Spleen (tissue), 11 donors: ENCODE results near the gene CAMK1D. TPM values are rescaled to one million over a fixed set of nuclear protein-coding genes. Genes with fewer than 3 reads are reported as not detected.
A peak's percentile ranks its signal among the peaks of the same experiment; 100 is the strongest.
"Not testable (repeated sequence)": the region's sequence is repeated elsewhere in the genome, so short reads cannot be mapped to it uniquely, and the experiment has no call there.

Experiments used
- DNase-seq: peaks from one replicate; pipeline ENCODE4 v3.0.0-alpha.2; 2020
- H3K27ac ChIP-seq, 8 donors: fragments of 200-600 bp; sonication (generic) in 7 of 8; 1 replicate in 4 of 8; 2 replicates in 4 of 8; pipeline versions ENCODE4 v1.5.0 to v1.8.0; 2016 to 2021; ENCODE audit warnings: inconsistent platforms in 4 of 8, mild to moderate bottlenecking in 4 of 8, moderate library complexity in 1 of 8
- H3K27me3 ChIP-seq, 7 donors: fragments of 200-600 bp; sonication (generic) in 6 of 7; replicated peaks in 1 of 7; 1 replicate in 4 of 7; 2 replicates in 3 of 7; pipeline versions ENCODE4 v1.5.0 to v1.8.0; 2016 to 2021; ENCODE audit warnings: inconsistent platforms in 3 of 7, mild to moderate bottlenecking in 1 of 7
- H3K36me3 ChIP-seq, 6 donors: fragments of 200-600 bp; sonication (generic) in 5 of 6; 1 replicate in 4 of 6; 2 replicates in 2 of 6; pipeline versions ENCODE4 v1.5.0 to v1.8.0; 2016 to 2021; ENCODE audit warnings: inconsistent platforms in 2 of 6
- H3K4me1 ChIP-seq, 6 donors: fragments of 200-600 bp; sonication (generic) in 5 of 6; 1 replicate in 3 of 6; 2 replicates in 3 of 6; pipeline versions ENCODE4 v1.5.0 to v1.8.0; 2016 to 2021; ENCODE audit warnings: inconsistent platforms in 3 of 6
- H3K4me3 ChIP-seq, 8 donors: fragments of 200-600 bp; sonication (generic) in 7 of 8; 1 replicate in 4 of 8; 2 replicates in 4 of 8; pipeline versions ENCODE4 v1.5.0 to v1.8.0; 2016 to 2021; ENCODE audit warnings: inconsistent platforms in 4 of 8, mild to moderate bottlenecking in 4 of 8, moderate library complexity in 2 of 8
- H3K9me3 ChIP-seq, 8 donors: fragments of 200-600 bp; sonication (generic) in 7 of 8; 1 replicate in 4 of 8; 2 replicates in 4 of 8; pipeline versions ENCODE4 v1.5.0 to v1.8.0; 2016 to 2021; ENCODE audit warnings: inconsistent platforms in 4 of 8
- CTCF ChIP-seq, 11 experiments: fragments of 200-600 bp in 7 of 11; fragments of 450-650 bp in 4 of 11; sonication (generic) in 4 of 11; IDR thresholded peaks in 8 of 11; conservative IDR thresholded peaks in 3 of 11; 1 replicate in 7 of 11; 2 replicates in 4 of 11; pipeline versions ENCODE4 v1.4.0 to v1.8.0; 2016 to 2021; ENCODE audit warnings: antibody characterized with exemption in 11 of 11, inconsistent platforms in 4 of 11, mild to moderate bottlenecking in 1 of 11
- POLR2A ChIP-seq, 3 donors: fragments of 450-650 bp; IDR thresholded peaks; one replicate each; pipeline ENCODE4 v1.5.1; 2017; ENCODE audit warnings: antibody characterized with exemption in 3 of 3, mild to moderate bottlenecking in 1 of 3
- POLR2AphosphoS5 ChIP-seq, 3 donors: sonication (generic); formaldehyde crosslinking; IDR thresholded peaks; one replicate each; pipeline ENCODE4 v1.5.1; 2017; ENCODE audit warnings: antibody characterized with exemption in 3 of 3
- WGBS, 5 donors: extraction: QIAGEN DNeasy Blood & Tissue Kit in 3 of 5; methylation state at CpG; one replicate each; pipeline versions ENCODE4 v1.1.5 to v1.1.7; 2013 to 2018; 5-methylcytosine and 5-hydroxymethylcytosine counted together
- intact Hi-C: fragments of 100-400 bp; cut with DNase I; formaldehyde crosslinking; loops from one replicate; pipeline ENCODE4 v1.15.0; 2023; ENCODE audit warnings: low total_unique reads
- polyA plus RNA-seq, 3 donors: library from polyadenylated mRNA; stranded (reverse); fragments of 200-250 nt; gene quantifications; one replicate each; pipeline ENCODE4 v1.2.1, GENCODE V29; 2013
- total RNA-seq, 7 donors: library from RNA; depleted of rRNA in 3 of 7; stranded (reverse); fragments of >200 nt in 3 of 7; fragmentation: NEBNext Ultra II Directional in 4 of 7; extraction: Animal tissue kit (Norgen Biotek cat#: 25700) in 4 of 7; gene quantifications; one replicate each; pipeline versions ENCODE4 v1.1.0 to v1.2.1, GENCODE V29; 2016 to 2021
- donor health status: healthy with polysubstance abuse.
- donor health status: DM: no; HTN: no; CAD: no; lungs with moderate emphysema.
- donor health status: DM: no; HTN: no; CAD: no.
- donor health status: Bipolar disorder and iron deficiency.
- donor health status: healthy.
- donor health status: DM: no; HTN: no; CAD: no.
- donor health status: DM: yes; HTN: yes; CAD: no.

The CAMK1D gene
- total and polyA plus RNA-seq, 10 donors, result 6.8 to 34.5 (median 20.0) TPM

GRCh38 chr10:12807096-12807755 lies 457.9 kb downstream of the CAMK1D start:
- Histone ChIP-seq H3K4me3 (no peak overlapping the region), H3K27me3 (no peaks in the 10 kb centered on the region), H3K4me1 (no peaks in the 10 kb centered on the region), H3K36me3 (peaks cover 0 to 18% (median 0%) of the 10 kb centered on the region in 6 donors), H3K9me3 (no peaks in the 10 kb centered on the region), H3K27ac (no peak overlapping the region)
- intact Hi-C loops, result no loop called here
- no peak for DNase-seq
- WGBS, 5 donors, result 90 to 95% (median 91%) methylated on average over 10 of the region's 10 CpGs
- no peak for TF ChIP-seq POLR2AphosphoS5 (IDR thresholded peaks at IDR 0.05)

- Histone ChIP-seq H3K36me3 (peaks cover 0 to 10% (median 0%) of the 10 kb centered on the region in 6 donors), H3K4me3 (no peak overlapping the region), H3K4me1 (no peaks in the 10 kb centered on the region), H3K9me3 (no peaks in the 10 kb centered on the region), H3K27ac (no peak overlapping the region), H3K27me3 (no peaks in the 10 kb centered on the region)
- 89 to 96% (median 93%) methylated on average over 11 of the region's 11 CpGs for WGBS, 5 donors
- no peak for TF ChIP-seq POLR2AphosphoS5 (IDR thresholded peaks at IDR 0.05)
- no peak for TF ChIP-seq POLR2A (IDR thresholded peaks at IDR 0.05)
- no peak for TF ChIP-seq CTCF (IDR thresholded peaks at IDR 0.05 in 8 of 11, conservative IDR thresholded peaks at IDR 0.05 in 3 of 11)
- DNase-seq, result no peak
- intact Hi-C loops, result no loop called here
Measured at GRCh38 chr10:12808014-12808613, 458.8 kb downstream of the CAMK1D start.

- Histone ChIP-seq H3K9me3 (peaks cover 0 to 13% (median 10%) of the 10 kb centered on the region in 8 donors), H3K36me3 (peaks cover 0 to 26% (median 14%) of the 10 kb centered on the region in 6 donors)
- intact Hi-C loops, H3K4me1 ChIP-seq, H3K27me3 ChIP-seq, H3K4me3 ChIP-seq, DNase-seq, H3K27ac ChIP-seq: not testable (repeated sequence)
- TF ChIP-seq CTCF (IDR thresholded peaks at IDR 0.05 in 8 of 11, conservative IDR thresholded peaks at IDR 0.05 in 3 of 11), result peak in 2 of 11 experiments; percentile 12 to 14
- WGBS, 5 donors, result 90 to 96% (median 92%) methylated on average over 5 to 6 of the region's 6 CpGs
Measured at GRCh38 chr10:12810046-12810445, 460.7 kb downstream of the CAMK1D start.

- Histone ChIP-seq H3K27ac (no peak overlapping the region), H3K36me3 (peaks cover 0 to 43% (median 26%) of the 10 kb centered on the region in 6 donors), H3K4me3 (no peak overlapping the region), H3K27me3 (no peaks in the 10 kb centered on the region), H3K4me1 (no peaks in the 10 kb centered on the region), H3K9me3 (peaks cover 0 to 13% (median 10%) of the 10 kb centered on the region in 8 donors)
- TF ChIP-seq CTCF (IDR thresholded peaks at IDR 0.05 in 8 of 11, conservative IDR thresholded peaks at IDR 0.05 in 3 of 11) (no peak), POLR2A (IDR thresholded peaks at IDR 0.05) (no peak), POLR2AphosphoS5 (IDR thresholded peaks at IDR 0.05) (no peak)
- 89 to 96% (median 93%) methylated on average over 14 of the region's 14 CpGs for WGBS, 5 donors
- intact Hi-C loops, result no loop called here
- DNase-seq, result no peak
Measured at GRCh38 chr10:12811826-12812225, 462.5 kb downstream of the CAMK1D start.
